Embryonic facial prominence (tissue), 1 donor: ENCODE measurements around the gene GSTM1.
A peak's percentile ranks its signal among the peaks of the same experiment; 100 is the strongest.

Experiments
- DNase-seq: peaks from one replicate; pipeline ENCODE4 v3.0.0-alpha.2; 2016; ENCODE audit errors: extremely low spot score

Gene GSTM1

DNA sequence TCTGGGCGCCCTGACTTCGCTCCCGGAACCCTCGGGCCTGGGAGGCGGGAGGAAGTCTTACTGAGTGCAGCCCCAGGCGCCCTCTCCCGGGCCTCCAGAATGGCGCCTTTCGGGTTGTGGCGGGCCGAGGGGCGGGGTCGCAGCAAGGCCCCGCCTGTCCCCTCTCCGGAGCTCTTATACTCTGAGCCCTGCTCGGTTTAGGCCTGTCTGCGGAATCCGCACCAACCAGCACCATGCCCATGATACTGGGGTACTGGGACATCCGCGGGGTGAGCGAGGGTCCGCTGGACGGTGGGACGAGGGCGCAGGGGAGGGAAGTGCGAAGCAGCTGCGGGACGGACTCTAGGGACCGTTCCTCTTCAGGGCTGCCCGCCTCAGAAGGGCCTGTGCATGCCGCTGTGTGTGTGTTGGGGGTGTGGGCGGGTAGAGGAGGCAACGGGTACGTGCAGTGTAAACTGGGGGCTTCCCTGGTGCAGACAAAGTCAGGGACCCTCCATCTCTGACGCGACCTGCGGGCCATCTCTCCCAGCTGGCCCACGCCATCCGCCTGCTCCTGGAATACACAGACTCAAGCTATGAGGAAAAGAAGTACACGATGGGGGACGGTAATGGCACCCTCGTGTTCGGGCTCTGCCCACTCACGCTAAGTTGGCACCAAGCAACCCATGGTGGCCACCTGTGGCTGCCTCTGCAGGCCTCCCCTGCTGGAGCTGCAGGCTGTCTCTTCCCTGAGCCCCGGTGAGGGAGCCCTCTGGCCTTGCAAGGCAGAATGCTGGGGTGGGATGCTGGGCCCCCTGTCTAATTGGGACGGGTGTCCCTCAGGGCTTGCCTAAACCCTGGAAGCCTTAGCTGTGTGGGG lies at the start of gene GSTM1:
Gene GSTM1 (plus strand): TSS at position 177 of the 859 bp plus-strand sequence. CDS start 57 bp downstream, at position 234.
- peak; percentile 18 for DNase-seq

DNA sequence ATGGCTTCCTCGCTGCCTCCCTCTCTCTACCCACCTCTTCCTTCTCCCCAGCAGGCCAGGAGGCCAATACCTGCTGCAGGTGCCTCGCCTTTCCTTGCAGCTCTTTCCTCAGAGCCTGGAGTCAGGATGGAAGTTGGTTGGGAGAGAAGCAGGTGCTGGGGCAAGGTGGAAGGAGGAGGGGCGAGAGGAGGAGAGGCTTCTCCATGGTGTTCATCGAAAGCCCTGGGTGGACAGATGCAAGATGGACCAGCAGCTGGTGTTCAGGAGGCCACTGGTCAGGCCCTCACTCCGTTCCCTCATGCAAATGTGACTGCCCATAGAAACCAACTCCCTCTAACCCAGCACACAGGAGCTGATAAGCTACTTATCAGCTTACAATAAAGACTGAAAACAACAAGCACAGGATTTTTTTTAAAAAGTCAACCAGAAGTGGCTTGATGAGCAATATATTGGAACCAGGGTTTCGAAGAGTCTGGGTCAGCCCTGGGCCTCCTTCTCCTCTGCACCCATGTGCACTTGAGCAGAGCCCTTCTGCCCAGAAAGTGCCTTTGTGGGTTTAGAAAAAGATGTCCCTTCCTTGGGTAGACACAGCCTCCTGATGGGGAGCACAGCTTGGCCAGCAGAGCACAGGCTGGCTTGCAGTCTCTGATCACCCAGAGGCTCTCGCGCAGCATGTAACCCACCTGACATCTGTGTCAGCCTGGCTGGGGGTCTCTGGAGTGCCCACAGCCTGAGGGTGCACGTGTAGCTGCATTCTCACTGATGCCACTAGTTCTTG lies 48.4 kb upstream of the GSTM1 start:
- peak; percentile 4 for DNase-seq

DNA sequence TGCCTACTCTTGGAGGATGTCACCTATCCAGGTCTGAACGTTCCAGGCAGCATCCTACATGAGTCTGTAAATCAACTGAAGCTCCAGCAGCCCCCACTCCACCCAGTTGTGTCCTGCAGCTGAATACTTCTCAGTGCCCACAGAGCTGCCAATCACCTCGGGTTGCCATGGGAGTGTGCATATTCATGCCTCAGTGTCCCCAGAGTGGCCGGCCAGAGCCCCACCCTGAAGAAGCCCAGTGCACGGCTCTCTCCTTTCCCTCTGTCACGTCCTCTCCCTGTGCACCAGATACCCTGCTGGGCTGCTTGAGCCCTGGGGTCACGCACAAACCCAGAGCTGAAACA lies 47.8 kb upstream of the GSTM1 start:
- DNase-seq = peak; percentile 3

DNA sequence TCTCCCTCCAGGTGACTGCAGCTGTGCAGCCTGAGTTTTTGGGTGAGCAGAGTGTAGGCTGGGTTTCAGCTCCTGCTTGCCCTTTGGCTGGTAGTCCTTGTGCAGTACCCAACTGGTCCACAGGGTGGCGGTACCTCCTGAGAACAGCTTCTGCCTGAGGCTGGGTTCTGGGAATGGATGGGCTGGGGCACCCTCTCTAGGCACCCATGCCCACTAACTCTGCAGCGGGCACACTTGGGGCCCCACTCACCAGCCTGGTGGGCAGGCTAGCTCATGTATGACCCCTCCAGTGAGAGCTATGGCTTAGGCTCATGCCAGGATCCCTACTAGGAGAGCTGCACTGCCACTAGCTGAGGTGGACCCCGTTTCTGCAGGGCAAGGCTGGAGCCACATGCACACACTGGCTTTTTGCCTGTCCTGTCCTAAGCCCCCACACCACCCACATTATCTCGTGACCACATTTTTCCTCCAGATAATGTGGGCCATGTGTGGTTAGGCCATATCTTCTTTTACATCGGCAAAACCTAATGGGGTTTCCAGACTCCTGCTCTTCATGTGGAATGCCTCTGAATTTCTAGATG lies 47.2 kb upstream of the GSTM1 start:
- DNase-seq = peak; percentile 7

DNA sequence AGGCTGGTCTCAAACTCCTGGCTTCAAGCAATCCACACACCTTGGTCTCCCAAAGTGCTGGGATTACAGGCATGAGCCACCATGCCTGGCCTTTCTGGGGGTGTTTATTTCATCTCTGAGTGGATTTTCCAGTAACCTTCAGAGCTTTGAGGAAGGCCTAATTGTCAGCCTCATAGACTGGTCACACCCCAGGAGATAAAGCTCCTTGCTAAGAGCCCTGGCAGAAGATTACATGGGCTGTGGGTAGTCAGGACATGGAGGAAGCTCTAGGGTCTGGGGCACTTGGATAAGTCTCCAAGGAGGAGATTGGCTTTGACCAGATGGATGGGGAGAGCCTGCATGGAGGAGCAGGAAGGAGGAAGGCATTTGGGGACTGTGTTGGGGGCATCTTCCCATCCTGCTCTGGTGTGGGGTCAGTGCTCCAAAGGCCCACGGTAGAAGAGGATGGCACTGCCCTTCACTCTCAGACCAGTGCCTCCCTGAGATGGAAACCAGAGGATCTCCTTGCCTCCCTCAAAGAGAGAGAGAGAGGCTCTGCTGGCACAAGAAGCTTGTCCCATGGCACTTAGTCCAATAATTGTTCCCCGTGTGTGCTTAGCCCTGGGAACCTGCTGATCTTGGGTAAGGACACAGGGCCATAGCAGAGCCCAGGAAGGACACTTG lies 46.4 kb upstream of the GSTM1 start:
- DNase-seq = no peak

DNA sequence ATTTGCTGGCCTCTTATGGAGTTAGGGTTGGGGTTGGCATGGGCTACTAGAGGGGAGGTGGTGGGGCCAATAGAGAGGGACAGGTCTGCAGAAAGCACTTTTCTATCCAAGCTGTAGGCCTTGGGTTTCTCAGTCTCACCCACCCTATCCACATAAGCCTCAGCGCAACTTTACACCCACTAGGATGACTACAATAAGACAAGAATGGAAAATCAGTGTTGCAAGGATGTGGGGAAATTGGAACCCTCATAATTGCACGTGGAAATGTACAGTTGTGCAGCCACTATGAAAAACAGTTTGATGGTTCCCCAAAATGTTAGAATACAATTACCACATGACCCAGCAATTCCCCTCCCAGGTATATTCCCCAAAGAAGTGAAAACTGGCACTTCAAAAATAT lies 45.8 kb upstream of the GSTM1 start:
- DNase-seq = no peak

DNA sequence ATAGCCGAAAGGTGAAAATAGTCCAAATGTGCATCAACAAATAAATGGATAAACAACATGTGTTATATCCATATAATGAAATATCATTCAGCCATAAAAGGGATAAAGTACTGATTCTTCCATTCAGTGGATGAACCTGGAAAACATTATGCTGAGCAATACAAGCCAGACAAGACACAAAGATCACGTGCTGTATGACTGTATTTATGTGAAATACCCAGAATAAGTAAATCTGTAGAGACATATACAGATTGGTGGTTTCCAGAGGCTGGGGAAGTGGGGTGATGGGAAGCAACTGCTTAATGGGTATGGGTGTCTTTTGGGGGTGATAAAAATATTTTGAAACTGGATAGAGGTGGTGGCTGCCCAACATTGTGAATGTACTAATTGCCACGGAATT lies 45.0 kb upstream of the GSTM1 start:
- no peak for DNase-seq

DNA sequence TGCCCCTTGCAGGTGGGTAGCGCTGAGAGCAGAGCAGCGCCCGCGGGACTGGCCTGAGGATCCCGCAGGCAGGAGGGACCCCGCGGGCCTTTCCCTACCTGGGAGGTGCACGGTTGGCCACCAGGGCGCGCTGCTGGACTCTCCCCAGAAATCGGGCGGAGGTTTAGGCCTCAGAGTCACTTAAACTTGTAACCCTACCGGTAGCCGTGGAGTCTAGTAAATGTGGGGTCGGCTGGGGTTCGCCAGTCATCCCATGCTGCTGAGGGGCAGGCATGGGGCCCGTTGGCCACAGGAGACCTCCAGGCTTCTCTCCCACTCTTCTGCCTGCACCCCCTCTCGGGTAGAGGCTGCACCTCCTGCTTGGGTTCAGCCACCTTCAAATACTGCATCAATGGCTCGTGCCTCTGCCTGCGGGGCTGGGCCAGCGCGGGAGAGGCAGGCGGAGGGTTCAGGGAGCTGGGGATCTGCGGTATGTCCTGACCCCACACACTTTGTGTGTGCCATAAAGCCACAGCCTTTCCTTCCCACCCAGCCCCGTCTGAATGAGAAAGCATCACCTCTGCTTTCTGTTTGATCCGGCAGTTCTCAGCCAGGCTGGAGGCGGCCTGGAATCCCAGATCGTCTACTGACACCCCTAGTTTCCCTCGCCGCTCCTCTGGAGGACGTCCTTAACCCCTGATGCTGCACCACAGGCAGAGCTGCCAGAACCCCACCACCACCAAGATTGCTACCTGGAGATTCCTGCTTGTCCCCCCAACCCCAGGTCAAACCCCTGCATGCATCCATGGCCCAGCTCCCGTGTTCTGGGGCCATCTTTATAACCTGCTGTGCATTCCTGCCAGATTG lies 44.0 kb upstream of the GSTM1 start:
- DNase-seq = no peak

DNA sequence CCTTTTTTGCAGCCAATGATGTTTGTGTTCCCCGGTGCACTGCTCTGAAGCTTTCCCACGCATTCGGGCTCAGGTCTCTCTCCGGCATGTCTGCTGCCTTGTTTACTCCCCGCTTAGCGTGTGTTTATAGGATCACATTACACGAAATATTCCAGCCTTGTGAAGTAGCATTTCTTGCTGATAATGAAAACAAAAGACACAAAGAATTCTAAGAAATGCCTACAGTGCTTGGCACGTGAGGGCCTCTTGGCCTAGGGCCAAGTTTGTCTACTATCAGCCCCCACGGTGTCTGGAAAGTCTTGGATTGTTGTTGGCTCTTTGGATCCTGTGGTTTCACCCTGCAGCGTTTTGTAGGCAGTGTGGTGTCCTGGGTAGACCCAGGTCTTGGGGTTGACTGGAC lies 42.9 kb upstream of the GSTM1 start:
- no peak for DNase-seq

DNA sequence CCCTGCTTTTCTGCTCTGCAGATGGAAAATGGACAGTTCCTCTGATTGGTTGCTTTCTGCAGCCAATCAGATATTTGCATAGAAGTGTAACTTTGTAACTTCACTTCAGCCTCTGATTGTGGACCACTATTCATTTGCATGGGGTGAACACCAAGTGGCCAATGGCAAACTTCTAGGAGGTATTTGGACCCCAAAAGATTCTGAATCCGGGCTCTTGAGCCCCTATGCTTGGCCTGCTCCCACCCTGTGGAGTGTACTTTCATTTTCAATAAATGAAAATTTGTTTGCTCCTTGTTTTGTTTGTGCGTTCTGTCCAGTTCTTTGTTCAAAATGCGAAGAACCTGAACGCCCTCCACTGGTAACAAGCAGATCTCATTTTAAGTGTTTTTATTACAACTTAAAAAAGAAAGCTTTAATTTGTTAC lies 38.1 kb upstream of the GSTM1 start:
- peak; percentile 5 for DNase-seq

DNA sequence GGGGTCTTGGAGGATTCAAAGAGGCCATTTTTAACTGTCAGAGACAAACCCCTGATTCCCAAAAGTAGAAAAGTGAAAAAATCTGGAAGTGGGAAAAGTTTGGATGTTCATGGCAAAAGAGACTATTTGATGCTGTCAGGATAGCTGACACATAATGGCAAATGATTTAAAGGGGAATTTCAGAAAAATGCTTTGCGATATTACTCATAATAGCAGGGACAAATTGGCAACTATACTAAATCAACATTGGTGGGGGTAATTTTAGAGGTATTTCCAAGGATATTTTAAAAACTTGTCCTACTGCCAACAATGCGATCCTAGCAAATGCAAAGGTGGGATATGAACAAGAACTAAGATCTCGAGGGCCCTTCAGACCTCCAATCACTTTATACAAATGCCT lies 37.0 kb upstream of the GSTM1 start:
- no peak for DNase-seq

DNA sequence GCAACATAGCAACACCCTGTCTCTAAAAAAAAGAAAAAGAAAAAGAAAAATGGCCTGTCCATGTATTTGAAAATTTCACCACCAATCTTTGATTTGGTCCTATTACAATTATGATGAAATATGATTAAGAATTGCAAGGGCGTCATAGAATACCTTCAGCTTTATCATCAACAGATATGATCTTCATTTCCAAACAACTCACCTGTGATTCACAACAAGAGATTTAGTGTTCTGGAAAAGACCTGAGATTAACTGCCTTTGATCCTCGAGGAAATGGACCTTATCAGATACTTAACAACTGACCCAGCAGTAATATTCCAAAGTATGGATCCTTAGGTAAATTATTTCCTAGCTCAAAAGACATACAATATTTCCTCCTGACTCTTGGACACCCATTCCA lies 35.2 kb upstream of the GSTM1 start:
- no peak for DNase-seq

DNA sequence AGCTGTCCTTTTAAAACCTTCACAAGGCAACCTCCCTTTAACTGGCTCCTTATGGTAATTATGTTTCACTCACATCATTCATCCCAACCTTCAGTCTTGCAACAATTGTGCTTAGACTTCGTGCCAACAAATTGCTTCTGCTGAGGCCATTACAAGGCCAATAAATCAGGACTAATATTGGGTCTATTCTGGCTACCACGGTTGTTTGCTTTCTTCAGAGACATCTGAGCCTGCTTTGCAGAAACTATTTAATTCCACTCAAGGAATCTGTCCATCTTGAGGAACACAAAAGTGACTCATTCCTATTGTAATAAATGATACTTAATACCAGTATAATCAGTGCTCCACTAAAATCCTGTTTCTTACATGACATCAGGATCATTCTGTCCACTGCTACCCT lies 34.3 kb upstream of the GSTM1 start:
- no peak for DNase-seq

DNA sequence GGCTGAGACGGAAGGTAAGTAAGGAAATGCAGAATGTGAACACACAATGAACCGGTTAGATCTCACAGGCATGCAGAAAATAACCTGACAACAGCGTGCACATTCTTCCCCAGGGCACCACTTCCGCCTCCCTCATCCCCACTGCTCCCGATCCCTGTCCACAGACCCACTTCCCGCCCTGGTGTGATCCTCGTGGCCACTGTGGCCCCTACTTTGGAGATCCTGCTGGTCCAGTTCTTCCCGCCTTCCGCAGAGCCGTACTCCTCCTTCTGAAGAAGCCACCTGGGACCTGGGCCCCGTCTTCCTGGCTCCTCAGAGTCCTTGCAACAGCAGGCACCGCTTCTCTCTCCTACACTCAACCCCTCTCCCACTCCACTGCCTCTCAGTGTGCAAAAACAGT lies 33.1 kb upstream of the GSTM1 start:
- DNase-seq = no peak

DNA sequence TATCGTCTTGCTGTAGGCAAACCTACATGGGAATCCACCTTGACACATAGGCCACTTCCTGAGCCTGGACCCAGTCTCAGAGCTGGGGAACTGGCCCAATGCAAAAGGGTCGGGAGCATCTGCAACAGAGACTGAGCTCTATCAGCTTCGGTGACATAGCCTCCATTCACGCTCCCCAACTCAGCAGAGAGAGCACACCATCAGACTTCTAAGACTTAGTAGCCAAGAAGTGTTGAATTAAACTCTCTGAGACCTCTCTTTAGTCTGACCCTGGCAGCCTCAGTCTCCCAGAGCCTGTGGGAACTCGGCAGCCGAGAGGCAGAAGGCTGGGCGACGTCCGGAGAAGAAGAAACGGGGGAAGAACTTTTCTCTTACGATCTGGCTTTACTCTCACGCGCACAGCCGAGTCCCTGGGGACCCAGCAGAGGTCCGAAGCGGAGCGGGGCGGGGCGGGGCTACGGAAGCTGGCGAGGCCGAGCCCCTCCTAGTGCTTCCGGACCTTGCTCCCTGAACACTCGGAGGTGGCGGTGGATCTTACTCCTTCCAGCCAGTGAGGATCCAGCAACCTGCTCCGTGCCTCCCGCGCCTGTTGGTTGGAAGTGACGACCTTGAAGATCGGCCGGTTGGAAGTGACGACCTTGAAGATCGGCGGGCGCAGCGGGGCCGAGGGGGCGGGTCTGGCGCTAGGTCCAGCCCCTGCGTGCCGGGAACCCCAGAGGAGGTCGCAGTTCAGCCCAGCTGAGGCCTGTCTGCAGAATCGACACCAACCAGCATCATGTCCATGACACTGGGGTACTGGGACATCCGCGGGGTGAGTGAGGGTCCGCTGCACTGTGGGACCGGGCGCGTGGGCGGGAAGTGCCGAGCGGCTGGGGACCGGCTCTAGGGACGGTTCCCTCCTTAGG lies 31.8 kb upstream of the GSTM1 start, which contains the start of gene GSTM4:
Gene GSTM4 (plus strand): TSS at position 485 of the 905 bp plus-strand sequence. CDS start 291 bp downstream, at position 776.
- no peak for DNase-seq

DNA sequence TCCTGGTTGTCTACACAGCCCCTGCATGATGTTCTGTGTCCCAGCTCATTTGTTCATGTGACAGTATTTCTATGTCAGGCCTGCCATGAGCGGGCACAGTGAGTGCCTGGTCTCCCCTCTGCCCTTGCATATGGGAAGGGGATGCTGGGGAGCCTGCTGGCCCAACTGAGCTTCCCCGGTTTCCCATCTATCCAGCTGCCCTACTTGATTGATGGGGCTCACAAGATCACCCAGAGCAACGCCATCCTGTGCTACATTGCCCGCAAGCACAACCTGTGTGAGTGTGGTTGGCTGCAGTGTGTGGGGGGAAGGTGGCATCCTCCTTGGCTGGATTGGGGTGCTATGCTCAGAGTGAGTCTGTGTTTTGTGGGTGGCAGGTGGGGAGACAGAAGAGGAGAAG lies 30.2 kb upstream of the GSTM1 start:
- no peak for DNase-seq

DNA sequence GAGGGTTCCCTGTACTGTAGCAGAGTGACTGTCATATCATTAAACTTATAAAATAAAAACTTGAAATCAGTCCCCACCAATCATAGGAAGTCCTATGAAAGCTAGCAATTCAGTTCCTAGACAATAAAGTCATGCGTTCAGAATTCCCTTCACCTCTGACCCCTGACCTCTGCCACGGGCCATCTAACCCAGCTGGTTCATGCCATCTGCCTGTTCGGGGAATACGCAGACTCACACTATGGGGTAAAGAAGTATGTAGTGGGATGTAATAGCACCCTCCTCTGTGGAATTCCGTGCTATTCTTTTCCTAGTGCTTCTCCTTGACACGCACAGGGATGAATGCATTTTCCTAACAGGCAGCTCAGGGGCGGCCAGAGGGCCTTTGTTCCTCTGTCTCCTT lies 29.6 kb upstream of the GSTM1 start:
- no peak for DNase-seq

DNA sequence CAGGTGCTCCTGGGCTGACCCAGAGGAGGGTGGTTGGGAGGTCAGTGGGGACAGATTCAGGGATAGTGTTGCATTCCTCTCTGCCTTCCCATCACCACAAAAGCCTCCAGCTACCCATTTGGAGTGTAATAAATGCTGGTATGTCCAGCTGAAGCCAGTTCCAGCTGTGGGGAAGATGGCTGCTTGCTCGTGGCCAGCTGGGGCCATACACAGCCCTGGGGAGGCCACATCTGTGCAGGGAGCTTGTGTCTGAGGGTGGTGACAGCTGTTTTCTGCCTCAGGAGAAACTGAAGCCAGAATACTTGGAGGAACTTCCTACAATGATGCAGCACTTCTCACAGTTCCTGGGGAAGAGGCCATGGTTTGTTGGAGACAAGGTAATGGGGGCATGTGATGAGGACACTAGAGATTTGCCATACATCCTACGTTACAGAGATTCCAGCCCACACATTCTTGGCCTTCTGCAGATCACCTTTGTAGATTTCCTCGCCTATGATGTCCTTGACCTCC lies 29.0 kb upstream of the GSTM1 start:
- no peak for DNase-seq

DNA sequence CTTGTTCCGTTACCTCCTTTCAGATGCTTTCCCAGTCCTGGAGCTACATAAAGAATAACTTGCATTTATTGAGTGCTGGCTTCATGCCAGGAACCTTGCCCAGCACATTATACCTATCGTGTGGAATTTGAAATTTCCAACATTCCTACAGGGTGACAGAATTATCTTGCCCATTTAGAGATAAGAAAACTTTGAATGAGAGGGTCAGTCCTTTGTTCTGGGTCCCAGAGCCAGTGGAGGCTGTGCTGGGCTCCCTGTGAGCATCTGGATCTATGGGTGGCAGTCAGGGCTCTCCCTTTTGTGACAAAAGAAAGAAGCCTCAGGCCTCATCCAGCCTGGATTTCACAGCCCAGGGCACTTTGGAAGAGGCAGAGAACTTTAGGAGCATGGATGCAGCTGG lies 28.5 kb upstream of the GSTM1 start:
- DNase-seq = no peak
